ENCODE data around the gene CEMIP.
A peak's percentile ranks its signal among the peaks of the same experiment; 100 is the strongest.
"Not testable (repeated sequence)": the region's sequence is repeated elsewhere in the genome, so short reads cannot be mapped to it uniquely, and the experiment has no call there.

CEMIP gene

DNA sequence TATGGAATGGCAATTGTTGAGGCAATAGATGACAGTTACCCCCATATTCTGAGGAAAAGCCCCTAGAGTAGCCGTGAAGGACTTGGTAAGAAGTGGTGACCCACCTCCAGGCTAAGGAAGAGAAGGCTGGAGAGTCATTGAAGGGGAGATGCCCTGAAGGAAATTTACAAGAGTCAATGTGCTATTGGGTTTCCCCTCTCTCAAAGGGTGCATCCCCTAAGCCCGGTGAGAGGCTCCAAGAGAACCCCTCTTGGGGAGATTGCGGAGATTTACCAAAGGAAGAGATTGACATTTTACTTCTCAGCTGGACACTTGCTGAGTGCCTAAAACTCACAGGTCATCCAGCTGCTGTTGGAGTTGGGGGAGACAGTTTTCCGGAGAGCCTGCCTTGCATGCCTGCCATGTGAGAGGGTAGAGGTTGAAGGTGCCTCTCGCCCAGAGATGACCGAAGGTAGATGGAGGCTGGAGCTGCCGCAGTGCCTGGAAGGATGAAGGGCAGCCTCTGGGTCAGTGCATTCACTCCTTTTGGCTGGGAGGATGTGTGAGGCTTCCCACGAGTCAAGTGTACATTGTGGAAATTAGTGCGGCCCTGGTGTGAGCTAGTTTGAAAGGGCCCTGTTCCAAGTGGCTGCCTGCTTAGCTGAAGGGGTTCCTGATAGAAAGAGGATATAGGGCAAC is 179.8 kb downstream of the CEMIP start:
- no peak for DNase-seq

DNA sequence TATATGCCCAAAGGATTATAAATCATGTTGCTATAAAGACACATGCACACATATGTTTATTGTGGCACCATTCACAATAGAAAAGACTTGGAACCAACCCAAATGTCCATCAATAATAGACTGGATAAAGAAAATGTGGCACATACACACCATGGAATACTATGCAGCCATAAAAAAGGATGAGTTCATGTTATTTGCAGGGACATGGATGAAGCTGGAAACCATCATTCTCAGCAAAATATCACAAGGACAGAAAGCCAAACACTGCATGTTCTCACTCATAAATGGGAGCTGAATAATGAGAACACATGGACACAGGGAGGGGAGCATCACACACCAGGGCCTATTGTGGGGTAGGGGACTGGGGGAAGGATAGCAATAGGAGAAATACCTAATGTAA is 186.3 kb downstream of the CEMIP start:
- DNase-seq = not testable (repeated sequence)

DNA sequence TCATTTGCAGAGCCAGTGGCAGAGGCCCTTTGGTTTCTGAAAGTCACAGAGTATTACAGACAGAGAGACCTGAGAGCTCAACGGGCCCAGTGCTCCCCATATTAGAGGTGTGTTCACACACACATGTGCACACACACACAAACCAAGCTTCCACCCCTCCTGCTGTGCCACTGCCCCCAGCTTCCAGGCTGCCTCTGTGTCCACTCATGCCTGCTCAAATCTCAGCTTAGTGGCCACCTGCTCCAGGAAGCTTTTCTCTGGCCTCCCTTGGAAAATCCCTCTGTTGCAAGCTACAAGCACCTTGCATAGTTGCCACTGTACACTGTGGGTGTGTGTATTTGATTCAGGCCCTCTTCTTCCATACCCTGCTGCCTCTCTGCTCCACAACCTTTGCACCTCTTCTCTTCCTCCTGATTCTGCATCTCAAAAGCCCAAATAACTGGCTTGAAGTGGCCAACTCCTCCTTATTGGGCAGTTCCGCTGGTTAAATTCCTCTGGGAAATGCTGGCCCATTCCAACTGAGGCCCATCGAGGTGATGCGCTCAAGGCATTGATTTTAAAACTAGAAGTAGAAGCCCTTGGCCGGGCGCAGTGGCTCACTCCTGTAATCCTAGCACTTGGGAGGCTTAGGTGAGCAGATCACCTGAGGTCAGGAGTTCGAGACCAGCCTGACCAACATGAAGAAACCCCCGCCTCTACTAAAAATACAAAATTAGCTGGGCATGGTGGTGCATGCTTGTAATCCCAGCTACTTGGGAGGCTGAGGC is 187.4 kb downstream of the CEMIP start:
- no peak for DNase-seq

DNA sequence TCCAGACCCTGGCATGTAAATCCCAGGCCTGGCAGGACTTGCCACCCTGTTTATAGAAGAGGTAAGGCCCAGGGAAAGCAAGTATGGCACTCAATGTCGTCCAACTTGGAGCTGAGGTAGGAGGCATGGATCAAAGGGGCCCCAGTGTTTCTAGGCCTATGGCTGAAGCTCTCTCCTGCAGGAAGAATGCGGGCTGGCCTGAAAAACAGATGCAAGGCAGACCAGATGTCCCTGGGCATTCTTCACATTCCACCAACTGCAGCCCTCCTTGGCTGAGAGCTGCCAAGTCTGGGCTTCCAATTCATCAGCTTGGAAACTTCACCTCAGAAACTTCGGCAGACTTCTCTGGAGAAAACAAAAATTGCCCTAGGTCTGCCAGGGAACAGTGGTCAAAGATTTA is 188.3 kb downstream of the CEMIP start:
- DNase-seq = no peak

DNA sequence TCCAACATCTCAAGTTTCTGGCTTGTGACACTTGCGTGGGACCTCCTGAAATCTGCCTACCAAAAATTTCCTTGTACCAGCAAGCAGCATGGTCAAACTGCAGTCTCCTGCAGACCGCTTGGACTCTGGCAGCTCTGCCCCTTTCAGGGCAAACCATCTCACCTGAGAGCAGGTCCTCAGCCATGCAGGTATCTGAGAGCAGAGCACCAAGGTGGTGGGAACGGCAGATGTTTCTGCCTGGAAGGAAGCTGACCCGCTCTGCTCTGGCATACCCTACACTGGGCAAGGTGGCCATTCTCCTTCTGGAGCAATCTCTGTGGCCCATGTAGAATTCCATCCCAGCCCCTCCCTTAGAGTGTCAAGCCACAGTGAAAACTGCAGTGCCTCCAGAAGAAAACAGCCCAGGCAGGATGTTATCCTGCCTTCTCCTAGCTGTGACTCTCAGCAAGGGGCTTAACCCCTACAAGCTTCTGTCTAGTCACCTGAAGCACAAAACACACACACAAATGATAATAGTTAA is 188.9 kb downstream of the CEMIP start:
- no peak for DNase-seq

DNA sequence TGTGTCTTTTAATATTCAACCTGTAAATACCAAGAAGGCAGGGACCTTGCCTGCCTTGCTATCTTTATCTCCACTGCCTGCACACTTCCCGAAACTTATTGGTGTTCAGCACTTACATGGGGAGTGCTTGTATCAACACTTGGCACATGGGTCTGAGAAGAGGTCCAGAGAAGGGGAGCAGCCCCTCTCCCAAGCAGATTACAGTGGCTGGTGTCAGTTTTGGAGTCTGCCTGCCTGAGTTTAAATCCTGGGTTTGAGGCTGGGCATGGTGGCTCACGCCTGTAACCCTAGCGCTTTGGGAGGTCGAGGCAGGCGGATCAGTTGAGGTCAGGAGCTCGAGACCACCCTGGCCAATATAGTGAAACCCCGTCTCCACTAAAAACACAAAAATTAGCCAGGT is 190.1 kb downstream of the CEMIP start:
- no peak for DNase-seq

DNA sequence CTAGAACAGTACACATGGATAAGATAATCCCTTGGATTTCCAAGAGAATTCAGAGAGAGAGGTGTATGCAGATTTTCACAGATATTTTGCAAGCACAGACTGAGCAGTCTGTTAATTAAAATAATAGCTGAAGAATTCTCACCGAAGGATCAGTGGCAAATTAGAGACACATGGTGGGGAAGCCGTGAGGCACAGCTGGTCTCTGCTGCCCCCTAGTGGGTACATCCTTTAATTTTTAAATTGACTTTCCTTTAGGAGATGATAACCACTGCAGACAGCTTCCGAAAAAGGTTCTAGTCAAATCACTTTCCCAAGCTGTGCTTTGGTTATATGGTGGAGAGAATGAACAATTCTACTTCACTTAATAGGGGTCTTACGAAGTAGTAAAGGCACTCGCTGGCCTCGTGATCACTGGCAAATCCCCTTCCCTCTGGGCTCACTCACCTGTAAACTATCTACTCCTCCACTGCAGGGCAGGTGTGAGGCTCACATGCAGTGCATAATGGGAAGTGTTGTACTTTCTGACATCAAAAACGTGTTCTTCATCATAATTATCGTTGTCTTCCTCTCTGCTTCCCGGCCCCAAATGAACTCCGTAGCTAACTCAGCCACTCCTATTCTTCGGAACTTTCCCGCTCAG is 191.0 kb downstream of the CEMIP start:
- peak; percentile 64 for DNase-seq

DNA sequence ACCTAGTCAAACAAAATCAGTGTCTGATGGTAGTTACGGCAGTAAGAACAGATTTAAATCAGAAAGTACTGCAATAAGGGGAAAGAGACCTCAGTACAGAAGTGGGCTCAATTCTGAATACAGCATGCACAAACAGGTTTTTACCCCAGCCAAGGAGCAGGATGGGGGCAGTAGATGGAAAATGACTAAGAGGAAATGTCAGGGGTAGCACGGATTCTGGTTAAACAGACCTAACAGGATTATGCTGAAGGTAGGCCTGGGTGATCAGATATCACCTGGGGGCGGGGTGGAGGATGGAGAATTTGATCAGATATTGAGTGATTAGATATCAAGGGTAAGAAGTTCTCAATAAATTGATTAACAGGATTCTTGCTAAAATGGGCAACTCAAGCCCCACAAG is 191.5 kb downstream of the CEMIP start:
- DNase-seq = no peak

DNA sequence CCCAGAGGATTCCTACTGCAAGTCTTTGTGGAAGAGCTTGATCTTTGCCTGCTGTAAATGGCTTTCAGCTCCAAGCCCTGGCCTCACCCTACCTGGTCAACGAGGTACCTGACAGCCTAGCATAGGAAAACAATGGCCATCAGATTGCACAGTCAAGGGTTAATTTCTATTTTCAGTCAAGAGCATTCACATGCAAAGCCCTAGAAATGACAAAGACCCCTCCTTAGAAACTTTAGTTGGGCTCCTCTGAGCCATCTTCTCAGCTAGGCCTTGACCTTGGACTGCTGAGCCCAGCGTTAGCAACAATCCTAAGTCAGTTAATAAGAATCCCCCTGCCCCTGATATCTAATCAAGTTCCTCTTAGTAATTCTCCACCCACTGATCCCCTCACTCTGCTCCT is 192.0 kb downstream of the CEMIP start:
- DNase-seq = no peak

DNA sequence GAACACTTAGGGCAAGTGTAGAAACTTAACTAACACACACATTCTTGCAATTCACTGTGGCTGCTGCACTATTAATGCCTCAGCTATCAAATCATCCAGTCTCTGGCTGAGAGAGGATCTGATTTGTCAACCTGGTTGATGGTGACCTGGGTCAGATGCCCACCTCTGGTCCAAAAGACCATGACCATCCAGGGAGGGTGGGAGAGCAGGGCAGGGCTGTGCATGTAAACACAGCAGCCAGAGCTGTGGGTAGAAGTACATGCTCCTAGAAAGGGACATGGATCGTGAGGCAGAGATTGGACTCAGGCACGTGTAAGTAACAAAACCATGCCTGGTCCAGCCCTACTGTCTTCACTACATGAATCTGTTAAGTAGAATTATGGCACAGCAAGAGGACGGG is 193.1 kb downstream of the CEMIP start:
- no peak for DNase-seq

DNA sequence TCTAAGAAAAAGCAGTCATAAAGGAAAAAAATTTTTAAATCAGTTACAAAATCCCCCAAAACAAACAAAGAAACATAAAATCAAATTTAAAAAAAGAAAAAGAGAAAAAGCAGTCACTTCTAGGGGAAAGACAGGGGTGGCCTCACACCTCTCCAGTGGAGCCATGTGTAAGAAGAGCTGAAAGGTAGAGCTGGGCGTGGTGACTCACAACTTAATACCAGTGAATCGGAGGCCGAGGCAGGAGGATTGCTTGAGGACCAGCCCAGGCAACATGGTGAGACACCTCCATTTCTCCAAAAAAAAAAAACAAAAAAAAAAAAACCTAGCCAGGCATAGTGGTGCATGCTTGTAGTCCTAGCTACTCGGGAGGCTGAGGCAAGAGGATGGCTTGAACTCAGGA is 195.7 kb downstream of the CEMIP start:
- DNase-seq = no peak

DNA sequence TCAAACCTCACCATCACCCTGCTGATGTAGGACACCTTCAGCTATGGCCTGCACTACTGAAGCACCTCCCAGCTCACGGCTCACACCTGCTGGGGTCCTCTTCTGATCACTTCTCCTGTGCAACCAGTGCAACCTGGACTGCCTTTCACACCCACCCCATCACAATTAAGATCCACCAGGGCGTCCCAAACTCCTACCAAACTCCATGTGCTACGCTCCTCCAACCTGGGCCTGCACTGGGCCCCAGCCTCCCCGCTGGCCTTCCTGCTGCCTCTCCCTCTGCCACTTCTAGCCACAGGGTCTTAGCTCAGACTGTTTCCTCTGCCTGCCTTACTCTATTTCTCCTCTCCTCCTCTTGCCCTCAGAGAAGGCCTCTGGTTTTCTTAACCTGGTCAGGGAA is 197.7 kb downstream of the CEMIP start:
- no peak for DNase-seq

DNA sequence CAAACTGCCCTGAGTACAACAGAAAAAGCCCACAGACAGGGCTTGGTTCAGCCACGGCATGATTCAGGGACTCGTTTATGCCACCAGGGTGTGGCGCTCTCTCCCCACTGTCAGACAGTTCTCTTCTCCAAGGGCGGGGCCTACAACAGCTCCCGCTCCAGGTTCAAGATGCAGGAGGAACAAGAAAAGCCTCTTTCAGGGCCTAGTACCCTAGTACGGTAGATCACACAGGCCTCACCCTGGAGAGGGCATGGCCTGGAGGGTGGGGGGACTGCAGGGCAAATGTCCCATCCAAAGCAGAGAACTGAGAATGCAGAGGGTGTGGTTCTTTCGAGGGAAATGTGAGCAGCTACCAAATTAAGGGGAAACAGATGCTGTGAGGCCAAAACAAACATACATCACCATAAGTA is 198.5 kb downstream of the CEMIP start:
- DNase-seq = no peak

DNA sequence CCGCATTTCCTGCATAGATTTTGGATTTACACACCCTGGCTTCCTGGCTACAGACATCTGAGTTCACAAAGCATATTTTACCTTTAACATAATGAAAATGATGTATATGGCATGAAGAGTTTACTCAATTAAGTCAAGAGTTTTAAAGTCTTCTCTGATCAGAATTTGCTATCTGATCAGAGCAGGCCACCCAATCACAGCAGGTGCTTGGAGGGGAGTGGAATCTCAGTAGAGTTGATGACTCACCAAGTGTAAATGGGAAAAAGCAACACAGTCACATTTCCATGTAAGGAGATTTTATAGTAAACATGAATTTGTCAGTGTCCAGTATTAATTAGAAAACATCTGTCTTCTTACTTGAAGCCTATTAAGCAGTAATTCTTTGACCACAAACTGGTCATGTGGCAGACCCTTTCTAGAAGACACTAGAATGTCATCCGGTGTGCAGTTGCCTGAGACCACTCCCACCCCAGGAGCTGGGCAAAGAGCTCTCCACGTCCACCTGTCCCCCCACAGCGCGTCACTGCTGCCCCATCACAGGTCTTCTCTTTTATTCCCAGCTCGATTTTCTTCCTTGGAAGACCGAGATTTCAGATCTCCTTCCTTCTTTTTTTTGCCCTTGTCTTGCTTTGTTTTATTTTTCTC is 199.6 kb downstream of the CEMIP start:
- no peak for DNase-seq

DNA sequence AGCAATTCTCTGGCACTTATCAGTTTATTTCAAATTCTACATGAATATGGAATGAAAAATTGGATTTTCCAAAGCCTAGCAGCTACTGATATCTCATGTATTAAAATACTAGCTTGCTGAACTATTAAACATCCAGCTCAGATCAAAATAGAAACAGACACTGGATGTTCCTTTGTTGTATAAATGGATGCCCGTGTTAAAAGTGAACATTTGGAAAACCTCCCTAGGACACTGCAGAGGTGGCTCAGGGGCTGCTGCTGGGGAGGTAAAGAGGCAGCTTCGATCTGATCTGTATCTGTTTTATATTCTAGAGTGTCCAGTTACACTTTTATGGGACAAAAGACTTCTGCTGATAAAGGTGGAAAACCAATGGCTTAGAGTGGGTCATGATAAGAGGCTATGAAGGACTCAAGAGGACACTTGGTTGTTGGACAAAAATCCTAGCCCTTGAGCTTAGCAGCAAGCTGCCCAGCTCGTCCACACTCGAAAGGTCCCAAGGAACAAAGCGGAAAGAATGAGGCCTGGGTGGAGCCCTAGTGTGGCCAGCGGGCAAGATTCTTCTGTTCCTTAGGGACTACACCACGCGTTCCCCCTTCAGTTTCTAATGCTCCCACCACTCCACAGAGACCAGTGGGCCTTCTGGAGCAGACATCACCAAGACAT is 200.5 kb downstream of the CEMIP start:
- DNase-seq = no peak

DNA sequence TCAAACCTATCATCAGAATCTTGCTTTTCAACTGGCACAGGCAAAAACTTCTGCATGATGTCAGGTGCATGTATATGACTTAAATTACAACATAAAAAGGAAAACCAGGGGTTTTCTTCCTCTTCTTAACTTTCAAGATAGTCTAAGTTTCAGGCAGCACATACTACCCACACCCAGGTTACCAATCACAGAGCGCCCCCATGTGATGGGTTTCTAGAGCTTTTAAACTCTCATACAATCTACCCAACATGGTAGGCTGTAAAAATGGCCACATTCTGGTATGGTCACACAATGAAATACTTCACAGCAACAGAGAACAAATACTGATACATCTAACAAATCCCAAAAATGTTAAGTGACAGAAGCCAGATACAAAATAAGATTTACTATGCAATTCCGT is 203.0 kb downstream of the CEMIP start:
- DNase-seq = no peak

DNA sequence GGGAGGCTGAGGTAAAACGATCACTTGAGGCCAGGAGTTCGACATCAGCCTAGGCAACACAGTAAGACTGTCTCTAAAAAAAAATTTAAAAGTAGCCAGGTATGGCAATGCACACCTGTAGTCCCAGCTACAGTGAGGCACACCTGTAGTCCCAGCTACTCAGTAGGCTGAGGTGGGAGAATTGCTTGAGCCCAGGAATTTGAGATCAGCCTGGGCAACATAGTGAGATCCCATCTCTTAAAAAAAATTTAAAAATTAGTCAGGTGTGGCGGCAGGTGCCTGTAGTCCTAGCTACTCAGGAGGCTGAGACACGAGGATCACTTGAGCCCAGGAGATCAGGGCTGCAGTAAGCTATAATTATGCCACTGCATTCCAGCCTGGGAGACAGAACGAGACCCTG is 203.7 kb downstream of the CEMIP start:
- DNase-seq = no peak

DNA sequence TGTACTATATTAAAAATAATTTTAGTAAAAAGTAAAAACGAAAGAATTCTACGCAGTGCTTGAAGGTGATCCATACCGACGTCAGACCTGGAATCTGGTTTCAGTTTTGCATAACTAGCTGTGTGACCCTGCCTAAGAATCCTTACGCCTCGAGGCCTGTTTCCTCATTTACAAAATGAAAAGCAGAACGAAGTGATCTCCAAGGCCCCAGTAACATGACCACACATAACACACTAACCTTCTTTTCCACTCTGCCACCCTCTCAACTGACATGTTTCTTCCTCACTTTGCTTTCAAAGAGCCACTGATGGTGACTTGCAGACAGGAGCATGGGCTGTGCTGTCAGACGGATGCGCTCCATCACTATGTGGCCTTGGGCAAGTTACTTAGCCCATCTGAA is 205.7 kb downstream of the CEMIP start:
- DNase-seq = peak; percentile 47

DNA sequence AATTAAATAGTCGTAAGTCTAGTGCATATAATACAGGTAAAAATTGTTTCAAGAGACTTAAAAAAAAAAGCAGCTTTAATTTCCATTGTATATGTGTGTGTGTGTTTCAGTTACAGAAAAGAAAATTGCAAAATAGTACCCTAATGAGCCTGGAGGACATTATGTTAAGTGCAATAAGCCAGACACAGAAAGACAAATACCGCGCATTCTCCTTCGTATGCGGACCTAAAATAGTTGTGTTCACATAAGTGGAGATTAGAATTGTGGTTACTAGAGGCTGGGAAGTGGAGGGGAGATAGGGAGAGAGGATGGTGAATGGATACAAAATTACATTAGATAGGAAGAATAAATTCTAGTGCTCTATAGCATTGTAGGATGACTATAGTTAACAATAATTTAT is 206.8 kb downstream of the CEMIP start:
- no peak for DNase-seq

DNA sequence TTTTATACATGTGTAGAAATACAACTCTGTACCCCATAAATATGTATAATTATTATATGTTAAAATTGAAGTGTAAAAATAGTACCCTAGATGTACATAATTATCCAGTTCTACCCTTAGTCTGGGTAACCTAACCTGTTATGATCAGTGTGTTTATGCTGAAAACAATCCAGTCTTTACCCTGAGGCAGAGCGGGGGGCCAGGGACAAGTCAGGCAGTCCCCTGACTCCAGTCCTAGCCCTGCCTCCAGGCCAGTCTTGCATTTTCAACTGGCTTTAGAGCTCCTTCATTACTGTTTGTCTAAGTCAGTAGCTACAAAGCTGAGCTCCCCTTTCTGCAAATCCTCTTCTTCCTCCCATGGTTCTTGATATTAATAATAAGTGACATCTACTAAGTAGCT is 207.3 kb downstream of the CEMIP start:
- DNase-seq = no peak

DNA sequence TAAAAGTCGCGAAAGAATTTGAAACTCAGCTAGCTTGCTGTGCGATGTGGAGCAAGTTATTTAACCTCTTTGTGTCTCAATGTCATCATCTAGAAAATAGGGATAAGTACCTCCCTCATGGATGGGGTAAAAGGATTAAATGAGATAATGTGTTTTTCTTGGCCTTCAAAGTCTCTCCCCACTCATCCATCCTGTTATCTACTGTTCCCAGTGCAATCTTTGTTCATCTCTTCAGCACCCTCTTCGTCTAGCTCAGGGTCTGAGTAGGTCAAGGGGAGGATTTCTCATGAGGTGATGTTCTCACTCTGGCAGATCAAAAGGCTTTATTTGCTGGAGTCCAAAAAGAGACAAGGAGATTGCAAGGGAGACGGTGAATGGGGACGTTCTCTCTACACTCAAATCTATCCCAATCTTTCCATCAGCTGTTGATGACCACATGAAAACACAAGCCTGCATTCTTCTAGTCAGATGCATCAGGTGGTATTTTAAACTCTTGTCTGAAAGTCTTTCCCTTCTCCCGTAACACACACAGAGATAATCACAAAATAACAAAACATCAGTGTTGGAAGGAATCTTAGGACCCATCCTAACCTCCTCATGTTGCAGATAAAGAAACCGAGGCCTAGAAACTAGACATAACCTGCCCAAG is 209.1 kb downstream of the CEMIP start:
- no peak for DNase-seq

DNA sequence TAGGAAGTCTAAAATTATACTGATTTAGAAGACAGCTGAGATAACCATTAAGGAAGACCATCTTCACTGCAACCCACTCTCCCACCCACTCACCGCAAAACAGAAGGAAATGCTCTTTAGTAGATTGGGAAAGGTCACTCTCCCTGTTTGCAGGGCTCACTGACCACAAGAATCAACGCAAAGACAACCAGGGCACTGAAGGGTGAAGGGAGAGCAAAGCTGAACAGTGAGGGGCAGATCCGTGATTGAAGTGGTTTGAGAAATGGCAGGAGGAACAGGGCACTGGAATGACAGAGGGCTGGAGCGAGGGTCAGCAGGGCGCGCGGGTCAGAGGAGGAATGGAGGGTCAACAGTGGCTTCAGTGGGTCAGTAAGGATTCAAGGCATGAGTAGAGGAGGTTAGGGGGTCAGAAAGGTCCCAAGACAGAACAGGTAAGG is 209.9 kb downstream of the CEMIP start:
- no peak for DNase-seq

All from KG1 (cell line).